GM19239 (cell line): ENCODE data around the gene PRKG1.
"Not testable (repeated sequence)": the region's sequence is repeated elsewhere in the genome, so short reads cannot be mapped to it uniquely, and the experiment has no call there.

Experiments used
- DNase-seq: peaks from one replicate; pipeline ENCODE4 v3.0.0; 2011; ENCODE audit warnings: low spot score; ENCODE audit not compliant: insufficient read length
- FAIRE-seq: peaks from 2 replicates; lab custom pipeline; 2011; peaks lifted over from hg19 to GRCh38; lab: Jason Lieb, UNC

The PRKG1 gene

DNA sequence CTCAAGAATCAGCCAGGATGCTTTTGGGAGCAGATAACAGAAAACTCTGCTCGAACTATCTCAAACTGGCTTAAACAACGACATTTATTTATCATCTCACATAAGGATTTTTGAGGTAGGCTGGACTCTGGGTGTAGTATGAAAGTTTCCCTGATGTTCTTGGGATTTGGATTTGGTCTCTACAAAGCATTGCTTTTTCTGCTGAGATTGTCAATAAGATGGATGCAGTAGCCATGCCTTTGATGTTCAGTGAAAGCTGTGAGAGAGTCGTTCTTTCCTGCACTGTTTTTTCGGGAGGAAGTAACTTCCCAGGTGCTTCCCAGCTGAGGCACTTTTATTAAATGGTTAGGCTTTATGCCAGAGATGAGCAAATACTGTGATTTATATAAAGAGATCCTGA lies 181.1 kb downstream of the PRKG1 start:
- DNase-seq = no peak
- no peak for FAIRE-seq

DNA sequence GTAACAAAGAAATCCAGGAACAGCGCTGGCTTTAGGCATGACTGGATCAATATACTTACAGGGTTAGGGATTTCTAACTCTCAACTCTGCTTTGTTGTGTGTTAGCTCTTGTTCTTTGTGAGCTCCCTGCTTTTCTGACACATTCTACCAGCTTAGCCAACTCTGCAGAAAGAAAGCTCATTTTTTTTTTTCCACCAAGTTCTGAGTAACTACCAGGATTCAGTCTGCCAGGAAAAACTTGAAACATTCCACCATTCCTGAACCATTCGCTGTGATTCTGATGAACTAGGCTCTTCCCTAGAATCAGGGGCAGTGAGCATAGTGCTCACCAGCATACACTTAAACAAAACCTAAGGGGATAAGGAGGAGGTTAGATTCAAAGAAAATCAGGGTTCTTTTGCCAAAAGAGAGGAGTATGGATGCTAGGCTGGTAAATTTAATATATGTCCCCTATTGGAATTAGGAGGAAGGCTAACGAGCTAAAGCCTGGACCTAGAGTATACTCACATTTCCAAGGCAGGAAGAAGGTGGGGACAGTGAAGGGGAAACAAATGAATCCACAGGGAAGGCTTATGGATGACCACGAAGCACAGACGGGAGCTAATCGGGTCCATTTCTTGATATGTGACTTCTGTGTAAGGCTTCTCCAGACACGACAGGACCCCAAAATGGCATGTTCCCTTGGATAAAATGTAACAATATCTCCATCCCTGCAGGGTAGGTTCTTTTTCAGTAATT lies 183.4 kb downstream of the PRKG1 start:
- no peak for DNase-seq
- FAIRE-seq = no peak

DNA sequence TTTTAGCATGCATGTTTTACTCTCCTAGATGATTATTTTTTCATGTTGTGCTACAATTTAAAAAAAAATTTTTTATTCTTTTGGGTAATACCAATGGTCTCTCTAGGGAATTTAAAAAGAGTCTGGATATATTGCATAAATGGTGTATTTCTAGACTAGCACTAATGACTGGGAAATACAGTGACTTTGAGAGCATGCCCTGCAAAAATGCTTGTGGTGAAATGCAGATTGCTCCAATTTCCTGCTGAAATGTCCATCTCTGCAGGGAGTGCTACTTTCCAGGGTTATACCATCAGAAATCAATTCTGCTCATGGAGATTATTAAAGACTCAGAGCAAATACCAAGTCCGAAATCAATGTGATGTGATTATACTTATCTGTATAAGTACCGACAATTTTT lies 186.1 kb downstream of the PRKG1 start:
- DNase-seq = no peak
- FAIRE-seq = no peak

DNA sequence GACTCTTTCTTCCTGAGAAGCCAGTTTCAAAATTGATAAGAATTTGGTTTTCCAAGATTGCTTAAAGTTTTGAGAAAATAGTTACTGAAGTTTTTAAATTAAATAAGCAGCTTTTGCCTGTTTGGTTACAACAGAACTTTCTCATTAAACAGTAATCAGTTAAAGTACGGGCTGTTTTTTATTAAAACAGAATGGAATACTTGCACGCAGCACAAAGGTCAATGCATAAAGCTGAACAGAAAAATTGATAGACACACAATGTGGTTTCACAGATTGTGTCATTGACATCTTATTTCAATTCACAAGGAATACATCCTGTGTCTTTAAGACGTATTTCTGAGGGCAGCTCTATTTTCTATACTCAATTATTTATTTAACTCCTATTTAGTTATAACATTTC lies 192.2 kb downstream of the PRKG1 start:
- DNase-seq (no peak), FAIRE-seq (no peak)

GRCh38 chr10:51267980-51268570 lies 193.8 kb downstream of the PRKG1 start:
- FAIRE-seq, DNase-seq: not testable (repeated sequence)

DNA sequence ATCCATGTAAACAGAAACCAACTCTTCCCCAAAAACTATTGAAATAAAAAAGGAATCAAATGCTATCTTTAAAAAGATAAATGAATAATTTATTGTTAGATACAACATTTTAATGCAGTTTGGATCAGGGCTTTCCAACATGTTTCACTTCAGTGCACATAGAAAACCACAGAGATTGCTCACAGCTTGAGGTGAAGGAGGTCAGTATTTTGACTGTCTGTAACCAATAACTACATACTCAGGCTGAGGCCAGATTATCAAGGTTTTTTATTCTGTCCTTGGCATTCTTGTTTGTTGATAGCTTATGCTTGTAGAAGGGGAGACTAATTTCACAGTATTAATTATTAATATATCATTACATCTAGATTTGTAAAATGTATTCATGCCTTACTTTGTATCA lies 195.5 kb downstream of the PRKG1 start:
- DNase-seq (no peak), FAIRE-seq (no peak)

DNA sequence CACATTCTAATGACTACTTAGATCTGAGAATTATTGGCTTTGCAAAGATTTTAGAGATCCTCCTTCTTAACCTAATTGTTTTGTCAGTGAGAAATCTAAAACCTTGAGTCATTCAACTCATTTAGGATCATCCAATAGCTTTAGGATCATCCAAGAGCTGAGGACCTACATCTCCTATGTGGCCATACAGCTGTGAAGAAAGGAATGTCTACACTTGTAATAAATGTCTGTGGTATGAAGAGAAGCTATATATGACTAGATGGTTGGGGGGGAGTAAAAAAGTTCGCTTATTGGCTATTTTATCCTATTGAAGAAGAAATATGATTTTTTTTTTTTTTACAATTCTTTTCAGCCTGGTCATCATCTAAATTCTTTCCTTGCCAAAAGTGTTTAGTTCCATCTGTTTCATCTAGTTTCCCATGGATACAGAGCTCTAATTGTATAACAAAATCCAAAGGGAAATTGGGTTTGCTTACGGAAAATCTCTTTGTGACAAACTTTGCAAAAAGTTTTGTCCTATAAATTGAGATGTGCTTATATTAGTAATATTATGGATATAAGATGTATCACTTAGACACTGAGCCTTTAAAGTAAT lies 196.7 kb downstream of the PRKG1 start:
- DNase-seq (no peak), FAIRE-seq (no peak)

GRCh38 chr10:51272099-51272498 lies 197.8 kb downstream of the PRKG1 start:
- DNase-seq, FAIRE-seq: not testable (repeated sequence)

- no peak for DNase-seq
- FAIRE-seq = no peak
Observed at GRCh38 chr10:51272555-51272954, 198.3 kb downstream of the PRKG1 start.

GRCh38 chr10:51273574-51273973 lies 199.3 kb downstream of the PRKG1 start:
- DNase-seq = no peak
- FAIRE-seq = no peak

- not testable (repeated sequence) for DNase-seq, FAIRE-seq
Observed at GRCh38 chr10:51276097-51276496, 201.8 kb downstream of the PRKG1 start.

DNA sequence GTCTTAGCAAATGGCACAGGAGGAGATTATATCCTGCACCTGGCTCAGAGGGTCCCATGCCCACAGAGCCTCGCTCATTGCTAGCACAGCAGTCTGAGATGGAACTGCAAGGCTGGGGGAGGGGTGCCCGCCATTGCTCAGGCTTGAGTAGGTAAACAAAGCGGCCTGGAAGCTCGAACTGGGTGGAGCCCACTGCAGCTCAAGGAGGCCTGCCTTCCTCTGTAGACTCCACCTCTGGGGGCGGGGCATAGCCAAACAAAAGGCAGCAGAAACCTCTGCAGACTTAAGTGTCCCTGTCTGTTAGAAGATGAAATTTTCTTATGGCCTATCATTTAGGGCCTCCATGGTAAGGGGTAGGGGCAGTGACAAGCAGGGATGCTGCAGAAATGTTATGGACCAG lies 207.1 kb downstream of the PRKG1 start:
- not testable (repeated sequence) for FAIRE-seq, DNase-seq

DNA sequence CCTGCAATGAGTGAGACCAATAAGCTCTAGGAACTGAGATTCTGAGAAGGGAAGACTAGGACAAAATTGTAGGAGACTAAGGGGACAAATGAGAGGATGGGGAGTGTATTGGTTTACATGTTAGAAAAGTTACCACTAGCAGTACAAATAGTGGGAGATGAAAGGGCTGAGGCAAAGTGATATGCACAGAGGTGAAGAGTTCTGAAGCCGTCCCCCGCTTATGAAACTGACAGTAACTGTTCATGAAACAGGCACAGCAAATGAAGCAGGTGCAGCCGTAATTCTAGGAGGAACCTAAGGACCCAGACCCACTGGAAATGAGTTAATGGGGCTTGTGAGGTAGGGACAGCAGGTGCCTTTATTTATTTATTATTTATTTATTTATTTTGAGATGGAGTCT lies 211.3 kb downstream of the PRKG1 start:
- FAIRE-seq = no peak
- DNase-seq = no peak

DNA sequence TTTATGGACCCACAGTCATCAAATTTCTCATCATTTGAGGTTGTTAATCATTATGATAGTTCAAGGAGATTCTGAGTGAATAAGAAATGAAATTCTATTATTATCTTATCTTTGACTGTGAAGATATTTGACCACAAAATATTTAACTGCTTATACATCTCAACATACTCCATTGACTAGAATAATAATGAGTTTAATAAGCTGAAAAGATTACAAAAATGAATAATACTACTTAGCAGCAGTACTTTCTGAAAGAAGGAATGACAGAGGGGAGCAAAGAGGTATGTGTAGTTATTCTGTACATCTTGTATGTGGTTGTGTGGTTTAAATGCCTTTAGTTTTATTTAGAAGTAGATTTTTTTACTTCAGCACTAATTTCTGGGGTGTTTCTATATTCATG lies 214.2 kb downstream of the PRKG1 start:
- FAIRE-seq = no peak
- no peak for DNase-seq

DNA sequence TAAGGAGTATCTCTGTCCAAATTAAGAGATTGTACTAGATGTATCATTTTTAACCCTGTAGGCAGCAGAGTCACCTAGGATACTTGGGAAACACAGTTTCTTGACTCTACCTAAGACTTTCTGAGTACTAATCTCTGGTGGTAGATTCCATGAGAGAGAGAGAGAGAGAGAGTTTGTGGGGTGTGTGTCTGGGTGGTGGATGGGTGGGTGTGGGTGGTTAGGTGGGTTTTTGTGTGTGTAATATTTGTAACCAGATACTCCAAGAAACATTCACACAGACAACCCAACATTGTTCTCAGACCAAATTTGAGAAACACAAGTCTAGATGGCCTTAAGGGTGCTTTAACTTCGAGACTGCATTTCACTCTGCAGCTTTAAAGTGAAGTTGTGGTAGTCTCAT lies 215.2 kb downstream of the PRKG1 start:
- FAIRE-seq (no peak), DNase-seq (no peak)

- no peak for FAIRE-seq
- no peak for DNase-seq
Observed at GRCh38 chr10:51291961-51292360, 217.7 kb downstream of the PRKG1 start.

DNA sequence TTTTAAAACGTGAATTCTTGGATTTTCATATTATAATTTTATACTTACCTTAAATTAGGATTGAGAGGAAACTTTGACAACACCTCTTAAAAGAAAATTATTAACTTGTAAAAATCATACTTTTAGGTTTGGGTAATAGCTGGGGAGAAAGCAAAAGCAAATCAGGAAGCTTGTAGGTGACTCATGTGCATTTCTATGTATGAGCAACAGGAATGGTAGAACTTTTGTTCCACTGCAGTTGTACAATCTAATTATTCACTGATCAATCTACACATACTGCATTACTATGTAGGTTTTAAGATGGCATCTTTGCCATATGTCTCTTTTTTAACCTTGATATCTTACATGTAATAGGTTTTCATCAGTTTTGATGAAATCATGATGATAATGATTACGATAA lies 223.2 kb downstream of the PRKG1 start:
- no peak for DNase-seq
- no peak for FAIRE-seq

DNA sequence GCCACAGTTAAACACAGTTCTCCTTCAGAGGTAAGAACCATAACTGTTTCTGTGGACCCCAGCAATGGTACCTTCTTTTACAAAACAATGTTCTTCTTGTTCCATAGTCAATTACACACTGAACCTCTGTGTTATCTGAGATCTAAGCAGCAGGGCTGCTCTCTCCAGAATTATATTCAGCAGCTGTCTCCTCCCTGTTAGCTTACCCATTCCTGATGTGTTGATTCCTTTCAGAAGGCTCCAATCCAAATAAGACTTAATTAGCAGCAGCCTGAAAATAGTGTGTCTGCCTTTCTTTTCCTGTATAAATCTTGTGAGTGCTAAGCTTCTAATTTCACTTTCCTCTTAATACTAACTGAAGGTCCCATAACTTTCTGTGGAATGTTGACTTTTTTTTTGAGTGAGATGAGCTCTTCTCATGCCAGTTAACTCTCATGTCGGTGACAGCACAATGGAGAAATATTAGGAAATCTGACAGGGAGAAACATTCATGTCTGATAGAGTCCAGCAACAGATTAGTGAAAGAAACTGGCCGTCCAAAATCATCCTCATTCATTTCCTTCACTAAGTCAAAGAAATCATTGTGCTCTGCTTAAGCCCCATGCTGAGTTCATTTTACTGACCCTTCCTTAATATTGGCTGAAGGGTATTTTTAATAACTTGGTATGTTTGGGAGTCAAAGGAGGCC lies 226.5 kb downstream of the PRKG1 start:
- DNase-seq (no peak), FAIRE-seq (no peak)

- DNase-seq (no peak), FAIRE-seq (no peak)
Observed at GRCh38 chr10:51301644-51302043, 227.4 kb downstream of the PRKG1 start.

DNA sequence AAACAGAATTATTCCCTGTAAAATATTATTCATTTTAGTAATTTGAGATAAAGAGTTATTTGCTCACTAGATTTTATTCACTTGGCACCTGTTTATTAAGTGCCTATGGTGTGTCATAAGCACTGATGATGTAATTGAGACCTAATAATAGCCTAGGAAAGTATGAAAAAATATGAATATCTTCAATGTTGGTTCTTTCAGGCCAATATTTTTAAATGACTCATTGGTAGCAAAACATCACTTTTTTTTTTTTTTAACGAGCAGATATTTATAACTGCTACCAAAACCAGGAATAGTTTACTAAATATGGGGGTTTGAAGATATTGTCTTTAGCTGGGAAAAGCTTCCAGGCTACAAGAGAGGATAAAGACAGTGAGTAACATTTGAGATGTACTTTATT lies 228.0 kb downstream of the PRKG1 start:
- FAIRE-seq (no peak), DNase-seq (no peak)

DNA sequence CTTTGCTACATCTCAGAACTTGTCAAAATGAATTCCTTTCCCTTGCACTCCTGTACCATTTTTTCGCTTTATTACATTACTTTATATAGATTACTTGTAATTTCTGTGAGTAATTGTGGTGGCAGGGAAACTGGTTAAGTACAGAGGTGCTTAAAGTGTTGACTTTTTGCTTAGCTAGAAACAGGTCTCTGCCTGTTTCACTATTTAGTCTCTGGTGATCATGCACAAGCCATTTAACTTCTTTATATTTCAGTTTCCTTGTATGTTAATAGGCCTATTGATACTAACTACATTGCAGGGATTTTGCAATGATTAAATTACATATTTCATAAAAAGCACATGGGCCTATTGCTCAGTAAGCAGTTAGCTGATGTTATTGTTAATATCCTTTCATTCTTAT lies 233.8 kb downstream of the PRKG1 start:
- DNase-seq (no peak), FAIRE-seq (no peak)
